HCT116 (cell line): ENCODE data around the gene TMTC4. TPM values are rescaled to one million over a fixed set of nuclear protein-coding genes. Genes with fewer than 3 reads are reported as not detected.

Source experiments
- ATAC-seq: fragments of 200-7000 bp; cut with Tn5 transposase; 2 replicates; pipeline ENCODE4 v1.9.1; 2020; ENCODE audit warnings: mild to moderate bottlenecking, moderate library complexity
- BruUV-seq: library from RNA; stranded (reverse); fragments of 400-500 nt; replicated peaks from 2 replicates; lab custom pipeline; 2021; lab: Mats Ljungman, UMichigan
- CTCF ChIA-PET: fragments of 300-600 bp; sonication (Branson Sonifier 250); formaldehyde crosslinking; loops from one replicate; lab custom pipeline; 2021; ENCODE audit warnings: antibody characterized with exemption; lab: Charles Lee
- POLR2A ChIA-PET: fragments of 300-600, 350-600 bp; sonication (Branson Sonifier 250); formaldehyde crosslinking; loops from one replicate; lab custom pipeline; 2021; ENCODE audit warnings: antibody characterized with exemption; lab: Charles Lee
- RAD21 ChIA-PET, 2 experiments: fragments of 300-600 bp; sonication (Branson Sonifier 250); formaldehyde crosslinking; loops; one replicate each; lab custom pipeline; 2023; ENCODE audit warnings: low total read pairs in 2 of 2; ENCODE audit not compliant: uncharacterized antibody in 2 of 2, unreplicated experiment in 2 of 2, low non-redundant PET in 1 of 2; lab: Charles Lee
- DNase-seq: peaks from one replicate; pipeline ENCODE4 v3.0.0-alpha.2; 2010; ENCODE audit warnings: low read depth, low spot score
- H2AFZ ChIP-seq: fragments of 200-600 bp; shearing (Covaris generic), sonication (generic); 2 replicates; pipeline ENCODE4 v1.6.1; 2017; ENCODE audit warnings: low read depth, mixed run types, mixed read lengths, antibody characterized with exemption, low read length; ENCODE audit not compliant: poor library complexity, severe bottlenecking
- H3K27ac ChIP-seq: 2 replicates; pipeline ENCODE4 v1.5.1; 2012; ENCODE audit warnings: low read depth, low read length
- H3K27me3 ChIP-seq: fragments of 200-600 bp; sonication (generic); 2 replicates; pipeline ENCODE4 v1.6.1; 2016; ENCODE audit warnings: mixed run types, low read length, mixed read lengths; ENCODE audit not compliant: insufficient read depth
- H3K36me3 ChIP-seq, 2 experiments: fragments of 200-500 bp in 1 of 2; fragments of 200-600 bp in 1 of 2; sonication (Bioruptor generic) in 1 of 2; sonication (generic) in 1 of 2; 2 replicates each; pipeline versions ENCODE4 v1.5.1 to v1.6.1; 2014 to 2016; ENCODE audit warnings: low read length in 2 of 2, inconsistent platforms in 1 of 2, mixed read lengths in 1 of 2, mixed run types in 1 of 2; ENCODE audit not compliant: insufficient read depth in 2 of 2, control insufficient read depth in 1 of 2
- H3K4me1 ChIP-seq, 2 experiments: fragments of 200-600 bp in 1 of 2; sonication (generic) in 1 of 2; 2 replicates each; pipeline versions ENCODE4 v1.5.1 to v1.6.1; 2012 to 2017; ENCODE audit warnings: low read length in 2 of 2, inconsistent platforms in 1 of 2, mild to moderate bottlenecking in 1 of 2, mixed read lengths in 1 of 2, mixed run types in 1 of 2, moderate library complexity in 1 of 2; ENCODE audit not compliant: insufficient read depth in 2 of 2, control insufficient read depth in 1 of 2
- H3K4me2 ChIP-seq: fragments of 200-600 bp; sonication (generic); 2 replicates; pipeline ENCODE4 v1.6.1; 2017; ENCODE audit warnings: mixed run types, low read length, mixed read lengths
- H3K4me3 ChIP-seq, 2 experiments: fragments of 200-600 bp in 1 of 2; sonication (generic) in 1 of 2; replicated peaks in 1 of 2; 2 replicates each; pipeline ENCODE4 v1.5.1; 2011 to 2016; ENCODE audit warnings: low read length in 2 of 2, control low read depth in 1 of 2, low read depth in 1 of 2, mild to moderate bottlenecking in 1 of 2, mixed read lengths in 1 of 2, mixed run types in 1 of 2
- H3K79me2 ChIP-seq: fragments of 200-600 bp; sonication (generic); 2 replicates; pipeline ENCODE4 v1.6.1; 2017; ENCODE audit warnings: mild to moderate bottlenecking, mixed run types, low read length, moderate library complexity, mixed read lengths; ENCODE audit not compliant: insufficient read depth
- H3K9ac ChIP-seq: fragments of 200-600 bp; sonication (generic); 2 replicates; pipeline ENCODE4 v1.6.1; 2016; ENCODE audit warnings: low read length, mixed read lengths
- H3K9me2 ChIP-seq: fragments of 200-600 bp; sonication (generic), shearing (Covaris generic); 2 replicates; pipeline ENCODE4 v1.6.1; 2017; ENCODE audit warnings: mixed run types, mild to moderate bottlenecking, moderate library complexity; ENCODE audit not compliant: insufficient read depth
- H3K9me3 ChIP-seq, 2 experiments: fragments of 200-500 bp in 1 of 2; fragments of 200-600 bp in 1 of 2; sonication (Bioruptor generic) in 1 of 2; sonication (generic) in 1 of 2; 2 replicates each; pipeline ENCODE4 v1.6.1; 2014 to 2017; ENCODE audit warnings: low read length in 2 of 2, mixed read lengths in 2 of 2, inconsistent platforms in 1 of 2, low read depth in 1 of 2, mild to moderate bottlenecking in 1 of 2, mixed run types in 1 of 2, moderate library complexity in 1 of 2; ENCODE audit not compliant: control insufficient read depth in 1 of 2, insufficient read depth in 1 of 2
- H4K20me1 ChIP-seq: fragments of 200-600 bp; sonication (generic), shearing (Covaris generic); 2 replicates; pipeline ENCODE4 v1.6.1; 2017; ENCODE audit warnings: mixed run types, mild to moderate bottlenecking, moderate library complexity; ENCODE audit not compliant: insufficient read depth
- CBX3 ChIP-seq: IDR thresholded peaks from 2 replicates; pipeline ENCODE4 v1.6.1; 2012; ENCODE audit warnings: low read depth
- CEBPB ChIP-seq: IDR thresholded peaks from 2 replicates; pipeline ENCODE4 v1.6.1; 2012; ENCODE audit warnings: low read depth
- EGR1 ChIP-seq: IDR thresholded peaks from 2 replicates; pipeline ENCODE4 v1.6.1; 2012; ENCODE audit warnings: low read depth
- ELF1 ChIP-seq: IDR thresholded peaks from 2 replicates; pipeline ENCODE4 v1.6.1; 2012; ENCODE audit warnings: low read depth, borderline replicate concordance
- EZH2phosphoT487 ChIP-seq: fragments of 200-600 bp; IDR thresholded peaks from 2 replicates; pipeline ENCODE4 v1.6.1; 2018; ENCODE audit warnings: antibody characterized with exemption, borderline replicate concordance
- FOSL1 ChIP-seq: IDR thresholded peaks from 2 replicates; pipeline ENCODE4 v1.6.1; 2012; ENCODE audit warnings: low read depth
- POLR2A ChIP-seq: IDR thresholded peaks from 2 replicates; pipeline ENCODE4 v1.7.0; 2011; ENCODE audit warnings: borderline replicate concordance; ENCODE audit not compliant: insufficient read depth, insufficient read length; ENCODE audit errors: extremely low read depth
- POLR2AphosphoS5 ChIP-seq: IDR thresholded peaks from 2 replicates; pipeline ENCODE4 v1.6.1; 2011; ENCODE audit warnings: mild to moderate bottlenecking, low read depth, low read length, moderate library complexity
- RAD21 ChIP-seq: IDR thresholded peaks from 2 replicates; pipeline ENCODE4 v1.6.1; 2012; ENCODE audit warnings: low read depth, mild to moderate bottlenecking
- SIN3A ChIP-seq: IDR thresholded peaks from 2 replicates; pipeline ENCODE4 v1.6.1; 2012; ENCODE audit warnings: low read depth
- SP1 ChIP-seq: IDR thresholded peaks from 2 replicates; pipeline ENCODE4 v1.6.1; 2012; ENCODE audit warnings: low read depth
- SRF ChIP-seq: IDR thresholded peaks from 2 replicates; pipeline ENCODE4 v1.6.1; 2012; ENCODE audit warnings: low read depth
- YY1 ChIP-seq: IDR thresholded peaks from 2 replicates; pipeline ENCODE4 v1.6.1; 2011; ENCODE audit warnings: low read length, low read depth, moderate library complexity, mild to moderate bottlenecking; ENCODE audit not compliant: insufficient replicate concordance; ENCODE audit errors: extremely low read depth
- ZFX ChIP-seq: fragments of 450-650 bp; IDR thresholded peaks from 2 replicates; pipeline ENCODE4 v1.6.1; 2017
- ZNF274 ChIP-seq: fragments of 200-500 bp; sonication (Bioruptor generic); IDR thresholded peaks from 2 replicates; pipeline ENCODE4 v1.6.1; 2014; ENCODE audit warnings: mild to moderate bottlenecking, low read depth, low read length, inconsistent platforms
- intact Hi-C: fragments of 100-400 bp; cut with micrococcal nuclease; formaldehyde crosslinking; loops from 2 replicates; pipeline ENCODE4 v1.10.0; 2022
- total RNA-seq: library from RNA; stranded (reverse); gene quantifications from one replicate; pipeline ENCODE4 v1.2.1, GENCODE V29; 2021; ENCODE audit not compliant: unreplicated experiment
- TF ChIP-seq, protein P1 (sequence below): IDR thresholded peaks from 2 replicates; pipeline ENCODE4 v1.6.1; 2012
- TF ChIP-seq, protein P2 (sequence below): IDR thresholded peaks from 2 replicates; pipeline ENCODE4 v1.6.1; 2011; ENCODE audit warnings: mild to moderate bottlenecking, low read length, moderate library complexity; ENCODE audit not compliant: insufficient replicate concordance; ENCODE audit errors: extremely low read depth
- TF ChIP-seq, protein P3 (sequence below), 3 experiments: fragments of 200-600 bp in 1 of 3; sonication (generic) in 1 of 3; IDR thresholded peaks in 2 of 3; conservative IDR thresholded peaks in 1 of 3; 2 replicates each; pipeline ENCODE4 v1.5.1; 2012 to 2017; ENCODE audit warnings: low read depth in 2 of 3, low read length in 2 of 3, antibody characterized with exemption in 1 of 3, borderline replicate concordance in 1 of 3, control low read depth in 1 of 3, mild to moderate bottlenecking in 1 of 3, mixed read lengths in 1 of 3, mixed run types in 1 of 3, moderate library complexity in 1 of 3; ENCODE audit not compliant: insufficient read depth in 1 of 3
- TF ChIP-seq, protein P4 (sequence below): IDR thresholded peaks from 2 replicates; pipeline ENCODE4 v1.6.1; 2012; ENCODE audit warnings: low read depth
- TF ChIP-seq, protein P5 (sequence below): IDR thresholded peaks from 2 replicates; pipeline ENCODE4 v1.6.1; 2012

Gene TMTC4
- total RNA-seq, 1 experiment from 2014 or later: 23.6 TPM

DNA sequence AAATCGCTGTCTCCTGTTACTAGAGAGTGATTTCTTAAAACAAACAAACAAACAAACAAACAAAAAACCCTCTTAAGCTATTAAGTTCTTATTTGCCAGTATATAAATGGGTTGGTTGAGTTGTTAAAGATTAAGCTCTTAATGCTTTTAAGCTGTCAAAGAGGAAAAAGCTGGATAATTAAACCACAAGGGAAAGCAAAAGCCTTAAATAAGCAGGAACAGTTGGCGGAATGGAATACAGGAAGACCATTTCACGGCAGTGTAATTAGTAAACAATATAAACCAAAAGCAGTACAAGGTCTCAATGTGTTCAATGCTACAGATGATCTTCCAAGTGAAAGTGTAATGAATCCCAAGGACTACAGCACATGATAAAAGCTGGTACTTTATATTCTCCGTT, 53.8 kb downstream of the TMTC4 start:
- DNase-seq (no peak), ATAC-seq (no peak)
- CTCF ChIA-PET: no interaction called here
- POLR2A ChIA-PET: no interaction called here
- intact Hi-C loops: no loop called here
- H3K4me3 ChIP-seq: no peak overlapping the region
- H4K20me1 ChIP-seq: no peaks in the 10 kb centered on the region
- no TSS peak for BruUV-seq
- no peak overlapping the region for H2AFZ ChIP-seq
- peaks cover 0 to 9% of the 10 kb centered on the region in 2 experiments; a peak in 3 of 4 replicates for H3K36me3 ChIP-seq
- H3K79me2 ChIP-seq: no peaks in the 10 kb centered on the region
- TF ChIP-seq SP1 (no peak), ELF1 (no peak), CBX3 (no peak), POLR2A (no peak), ZFX (no peak), EZH2phosphoT487 (no peak), ZNF274 (no peak), CEBPB (no peak), SRF (no peak), SIN3A (no peak), YY1 (no peak), RAD21 (no peak), POLR2AphosphoS5 (no peak), FOSL1 (no peak), EGR1 (no peak)
- TF ChIP-seq, protein P1, sequence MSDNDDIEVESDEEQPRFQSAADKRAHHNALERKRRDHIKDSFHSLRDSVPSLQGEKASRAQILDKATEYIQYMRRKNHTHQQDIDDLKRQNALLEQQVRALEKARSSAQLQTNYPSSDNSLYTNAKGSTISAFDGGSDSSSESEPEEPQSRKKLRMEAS: no peak
- TF ChIP-seq, protein P2, sequence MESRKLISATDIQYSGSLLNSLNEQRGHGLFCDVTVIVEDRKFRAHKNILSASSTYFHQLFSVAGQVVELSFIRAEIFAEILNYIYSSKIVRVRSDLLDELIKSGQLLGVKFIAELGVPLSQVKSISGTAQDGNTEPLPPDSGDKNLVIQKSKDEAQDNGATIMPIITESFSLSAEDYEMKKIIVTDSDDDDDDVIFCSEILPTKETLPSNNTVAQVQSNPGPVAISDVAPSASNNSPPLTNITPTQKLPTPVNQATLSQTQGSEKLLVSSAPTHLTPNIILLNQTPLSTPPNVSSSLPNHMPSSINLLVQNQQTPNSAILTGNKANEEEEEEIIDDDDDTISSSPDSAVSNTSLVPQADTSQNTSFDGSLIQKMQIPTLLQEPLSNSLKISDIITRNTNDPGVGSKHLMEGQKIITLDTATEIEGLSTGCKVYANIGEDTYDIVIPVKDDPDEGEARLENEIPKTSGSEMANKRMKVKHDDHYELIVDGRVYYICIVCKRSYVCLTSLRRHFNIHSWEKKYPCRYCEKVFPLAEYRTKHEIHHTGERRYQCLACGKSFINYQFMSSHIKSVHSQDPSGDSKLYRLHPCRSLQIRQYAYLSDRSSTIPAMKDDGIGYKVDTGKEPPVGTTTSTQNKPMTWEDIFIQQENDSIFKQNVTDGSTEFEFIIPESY: no peak
- TF ChIP-seq, protein P3, sequence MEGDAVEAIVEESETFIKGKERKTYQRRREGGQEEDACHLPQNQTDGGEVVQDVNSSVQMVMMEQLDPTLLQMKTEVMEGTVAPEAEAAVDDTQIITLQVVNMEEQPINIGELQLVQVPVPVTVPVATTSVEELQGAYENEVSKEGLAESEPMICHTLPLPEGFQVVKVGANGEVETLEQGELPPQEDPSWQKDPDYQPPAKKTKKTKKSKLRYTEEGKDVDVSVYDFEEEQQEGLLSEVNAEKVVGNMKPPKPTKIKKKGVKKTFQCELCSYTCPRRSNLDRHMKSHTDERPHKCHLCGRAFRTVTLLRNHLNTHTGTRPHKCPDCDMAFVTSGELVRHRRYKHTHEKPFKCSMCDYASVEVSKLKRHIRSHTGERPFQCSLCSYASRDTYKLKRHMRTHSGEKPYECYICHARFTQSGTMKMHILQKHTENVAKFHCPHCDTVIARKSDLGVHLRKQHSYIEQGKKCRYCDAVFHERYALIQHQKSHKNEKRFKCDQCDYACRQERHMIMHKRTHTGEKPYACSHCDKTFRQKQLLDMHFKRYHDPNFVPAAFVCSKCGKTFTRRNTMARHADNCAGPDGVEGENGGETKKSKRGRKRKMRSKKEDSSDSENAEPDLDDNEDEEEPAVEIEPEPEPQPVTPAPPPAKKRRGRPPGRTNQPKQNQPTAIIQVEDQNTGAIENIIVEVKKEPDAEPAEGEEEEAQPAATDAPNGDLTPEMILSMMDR (IDR thresholded peaks at IDR 0.05 in 2 of 3, conservative IDR thresholded peaks at IDR 0.05 in 1 of 3; ENCODE audit: borderline replicate concordance in 1 of 3, insufficient read depth in 1 of 3, low read depth in 2 of 3, low read length in 2 of 3): no peak
- TF ChIP-seq, protein P4, sequence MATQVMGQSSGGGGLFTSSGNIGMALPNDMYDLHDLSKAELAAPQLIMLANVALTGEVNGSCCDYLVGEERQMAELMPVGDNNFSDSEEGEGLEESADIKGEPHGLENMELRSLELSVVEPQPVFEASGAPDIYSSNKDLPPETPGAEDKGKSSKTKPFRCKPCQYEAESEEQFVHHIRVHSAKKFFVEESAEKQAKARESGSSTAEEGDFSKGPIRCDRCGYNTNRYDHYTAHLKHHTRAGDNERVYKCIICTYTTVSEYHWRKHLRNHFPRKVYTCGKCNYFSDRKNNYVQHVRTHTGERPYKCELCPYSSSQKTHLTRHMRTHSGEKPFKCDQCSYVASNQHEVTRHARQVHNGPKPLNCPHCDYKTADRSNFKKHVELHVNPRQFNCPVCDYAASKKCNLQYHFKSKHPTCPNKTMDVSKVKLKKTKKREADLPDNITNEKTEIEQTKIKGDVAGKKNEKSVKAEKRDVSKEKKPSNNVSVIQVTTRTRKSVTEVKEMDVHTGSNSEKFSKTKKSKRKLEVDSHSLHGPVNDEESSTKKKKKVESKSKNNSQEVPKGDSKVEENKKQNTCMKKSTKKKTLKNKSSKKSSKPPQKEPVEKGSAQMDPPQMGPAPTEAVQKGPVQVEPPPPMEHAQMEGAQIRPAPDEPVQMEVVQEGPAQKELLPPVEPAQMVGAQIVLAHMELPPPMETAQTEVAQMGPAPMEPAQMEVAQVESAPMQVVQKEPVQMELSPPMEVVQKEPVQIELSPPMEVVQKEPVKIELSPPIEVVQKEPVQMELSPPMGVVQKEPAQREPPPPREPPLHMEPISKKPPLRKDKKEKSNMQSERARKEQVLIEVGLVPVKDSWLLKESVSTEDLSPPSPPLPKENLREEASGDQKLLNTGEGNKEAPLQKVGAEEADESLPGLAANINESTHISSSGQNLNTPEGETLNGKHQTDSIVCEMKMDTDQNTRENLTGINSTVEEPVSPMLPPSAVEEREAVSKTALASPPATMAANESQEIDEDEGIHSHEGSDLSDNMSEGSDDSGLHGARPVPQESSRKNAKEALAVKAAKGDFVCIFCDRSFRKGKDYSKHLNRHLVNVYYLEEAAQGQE: no peak
- TF ChIP-seq, protein P5, sequence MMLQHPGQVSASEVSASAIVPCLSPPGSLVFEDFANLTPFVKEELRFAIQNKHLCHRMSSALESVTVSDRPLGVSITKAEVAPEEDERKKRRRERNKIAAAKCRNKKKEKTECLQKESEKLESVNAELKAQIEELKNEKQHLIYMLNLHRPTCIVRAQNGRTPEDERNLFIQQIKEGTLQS: no peak
- H3K4me2 ChIP-seq: no peak overlapping the region
- no peaks in the 10 kb centered on the region for H3K9me2 ChIP-seq
- no peaks in the 10 kb centered on the region for H3K4me1 ChIP-seq
- RAD21 ChIA-PET: no interaction called here
- no peak overlapping the region for H3K27ac ChIP-seq
- no peaks in the 10 kb centered on the region for H3K27me3 ChIP-seq
- no peak overlapping the region for H3K9ac ChIP-seq
- H3K9me3 ChIP-seq: no peaks in the 10 kb centered on the region; a peak in 1 of 4 replicates
